ENCODE measurements around the gene CCDC122. TPM values are rescaled to one million over a fixed set of nuclear protein-coding genes. Genes with fewer than 3 reads are reported as not detected.

The CCDC122 gene
- total RNA-seq, 1 experiment from 2014 or later: 7.2 TPM

DNA sequence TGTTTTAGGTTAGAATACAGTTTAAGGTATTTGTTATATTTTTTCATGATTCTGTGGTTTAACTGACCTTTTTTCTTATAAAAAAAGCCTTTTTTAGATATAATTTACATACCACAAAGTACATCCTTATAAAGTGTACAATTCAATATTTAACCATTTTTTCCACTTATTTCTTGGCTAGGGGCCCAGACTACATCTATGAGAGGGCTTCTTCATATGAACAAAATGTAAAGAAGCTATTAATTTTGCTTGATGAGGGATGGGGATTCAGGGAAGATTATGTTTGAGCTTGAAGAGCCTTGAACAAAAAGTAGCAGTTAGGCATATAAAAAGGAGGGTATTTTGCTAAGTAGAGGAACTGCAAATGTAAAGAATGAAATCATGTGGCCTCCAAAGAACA lies 2.2 kb downstream of the CCDC122 start:
- DNase-seq (ENCODE audit: low read depth): no peak

DNA sequence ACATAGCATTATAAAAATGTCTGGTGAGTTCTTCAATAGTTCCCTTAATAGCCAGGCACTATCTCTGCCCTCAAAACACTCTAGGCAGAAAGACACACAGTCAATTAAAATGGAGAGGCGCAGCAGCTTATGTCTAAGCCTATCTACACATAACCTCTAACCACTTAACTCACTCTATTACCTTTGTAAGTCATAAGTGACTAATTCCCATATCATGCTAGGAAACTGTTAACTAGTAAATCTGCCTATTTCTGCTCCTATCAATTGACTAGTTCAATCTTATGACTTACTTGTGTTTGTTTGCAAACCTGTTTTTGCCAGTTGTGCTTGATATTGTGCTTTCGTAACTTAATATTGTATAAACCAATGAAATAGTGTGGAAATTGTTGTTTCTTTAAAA lies 3.2 kb downstream of the CCDC122 start:
- DNase-seq (ENCODE audit: low read depth): no peak

DNA sequence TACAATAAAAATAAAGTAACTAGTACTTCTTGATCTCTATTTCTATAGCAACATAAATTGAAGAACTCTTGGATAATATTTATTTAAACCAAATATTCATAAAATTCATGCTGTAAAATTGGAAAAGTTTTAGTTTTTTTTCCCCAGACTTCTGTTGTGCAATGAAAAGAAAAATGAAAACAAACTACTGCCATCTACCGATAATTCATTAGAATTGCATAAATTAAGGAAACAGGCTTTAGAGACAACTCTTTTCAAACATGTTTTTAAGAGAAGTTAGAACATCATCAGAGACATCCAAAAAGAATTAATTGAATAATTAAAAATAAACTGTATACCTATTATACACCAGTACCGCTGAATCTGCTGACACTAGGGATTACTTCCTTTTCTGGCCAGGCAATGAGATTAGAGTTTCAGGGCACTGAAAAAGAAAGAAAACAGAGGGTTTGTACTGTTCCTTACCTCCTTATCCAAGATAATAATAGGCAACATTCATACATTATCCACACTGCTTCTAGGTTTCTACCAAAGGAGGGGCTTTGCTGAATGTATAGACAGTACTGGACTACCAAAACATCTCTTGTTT lies 4.9 kb downstream of the CCDC122 start:
- peak; percentile 30 for DNase-seq (ENCODE audit: low read depth)

GRCh38 chr13:43872181-43872580 lies 7.4 kb downstream of the CCDC122 start:
- DNase-seq (ENCODE audit: low read depth): no peak

GRCh38 chr13:43865892-43866291 lies 13.6 kb downstream of the CCDC122 start:
- peak; percentile 76 for DNase-seq (ENCODE audit: low read depth)

- no peak for DNase-seq (ENCODE audit: low read depth)
Observed at GRCh38 chr13:43864921-43865320, 14.6 kb downstream of the CCDC122 start.

DNA sequence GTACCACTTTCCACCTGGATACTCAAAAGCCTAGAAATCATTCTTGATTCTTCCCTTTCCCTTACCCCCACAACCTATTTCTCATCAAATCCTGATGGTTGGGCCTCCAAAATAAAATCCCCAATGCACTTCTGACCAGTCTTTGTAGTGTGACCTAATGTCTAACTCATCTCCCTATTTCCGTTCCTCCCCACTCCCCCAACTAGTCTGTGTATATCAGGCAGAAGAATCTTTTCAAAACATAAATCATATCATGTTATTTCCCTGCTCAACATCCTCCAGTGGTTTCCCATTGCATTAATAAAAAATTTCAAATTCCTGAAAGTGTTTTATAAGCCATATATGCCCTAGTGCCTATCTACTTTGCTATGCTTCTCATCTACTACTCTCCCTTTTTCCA lies 17.7 kb downstream of the CCDC122 start:
- DNase-seq (ENCODE audit: low read depth): no peak

DNA sequence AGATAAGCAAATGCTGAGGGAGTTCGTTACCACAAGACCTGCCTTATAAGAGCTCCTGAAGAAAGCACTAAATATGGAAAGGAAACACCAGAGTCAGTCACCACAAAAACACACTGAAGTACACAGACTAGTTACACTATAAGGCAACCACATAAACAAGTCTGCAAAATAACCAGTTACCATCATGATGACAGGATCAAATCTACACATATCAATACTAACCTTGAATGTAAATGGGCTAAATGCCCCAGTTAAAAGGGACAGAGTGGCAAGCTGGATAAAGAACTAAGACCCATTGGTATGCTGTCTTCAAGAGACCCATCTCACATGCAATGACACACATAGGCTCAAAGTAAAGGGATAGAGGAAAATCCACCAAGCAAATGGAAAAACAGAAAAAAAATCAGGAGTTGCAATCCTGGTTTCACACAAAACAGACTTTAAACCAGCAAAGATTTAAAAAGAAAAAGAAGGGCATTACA lies 26.6 kb downstream of the CCDC122 start:
- no peak for DNase-seq (ENCODE audit: low read depth)

GRCh38 chr13:43850873-43851272 lies 28.7 kb downstream of the CCDC122 start:
- no peak for DNase-seq (ENCODE audit: low read depth)

DNA sequence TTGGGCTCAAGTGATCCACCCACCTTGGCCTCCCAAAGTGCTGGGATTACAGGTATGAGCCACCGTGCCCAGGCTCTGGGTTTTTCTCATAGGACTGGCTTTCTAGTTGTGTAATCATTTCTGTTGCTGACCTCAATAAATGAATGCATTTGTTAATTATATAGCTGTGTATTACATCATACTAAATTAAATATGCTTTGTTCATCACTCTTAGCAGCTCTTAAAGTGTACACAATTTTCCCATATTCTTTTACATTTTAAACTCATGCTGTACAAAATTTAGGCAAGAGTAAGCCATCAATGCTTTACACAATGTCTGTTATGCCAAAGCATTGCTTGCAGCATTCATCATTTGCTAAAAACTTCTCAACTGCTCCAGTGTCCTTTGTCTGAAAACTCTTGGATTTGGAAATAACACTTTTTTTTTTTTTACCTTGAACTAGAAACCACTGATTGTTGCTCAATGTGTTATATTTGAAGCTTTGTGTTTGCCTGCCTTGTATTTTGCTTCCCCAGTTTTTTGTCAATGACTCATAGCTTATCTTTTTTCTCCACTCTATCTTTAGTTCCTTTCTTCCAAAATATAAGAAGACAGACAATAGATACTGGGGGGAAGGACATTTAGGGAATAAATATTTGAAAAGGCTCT lies 31.4 kb downstream of the CCDC122 start:
- peak; percentile 79 for DNase-seq (ENCODE audit: low read depth)

- peak; percentile 64 for DNase-seq (ENCODE audit: low read depth)
Observed at GRCh38 chr13:43846496-43847158, 32.9 kb downstream of the CCDC122 start.

DNA sequence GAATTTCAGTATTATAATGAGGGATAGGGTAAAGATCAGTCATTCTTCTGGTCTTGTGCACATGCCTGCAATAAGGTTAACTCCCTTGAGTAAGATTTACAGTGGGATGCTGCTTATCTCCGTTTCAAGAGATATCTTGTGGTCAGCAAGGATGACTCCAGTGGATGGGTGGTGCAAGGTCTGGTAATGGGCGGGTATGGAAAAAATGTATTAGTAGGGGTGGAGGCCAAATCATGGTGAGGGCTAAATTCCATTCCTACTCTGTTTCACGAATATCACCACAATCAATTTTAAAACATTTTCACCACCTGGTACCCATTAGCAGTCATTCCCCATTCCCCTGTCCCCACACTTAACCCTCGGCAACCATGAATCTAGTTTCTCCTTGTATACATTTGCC lies 40.6 kb downstream of the CCDC122 start:
- DNase-seq (ENCODE audit: low read depth): peak; percentile 14

DNA sequence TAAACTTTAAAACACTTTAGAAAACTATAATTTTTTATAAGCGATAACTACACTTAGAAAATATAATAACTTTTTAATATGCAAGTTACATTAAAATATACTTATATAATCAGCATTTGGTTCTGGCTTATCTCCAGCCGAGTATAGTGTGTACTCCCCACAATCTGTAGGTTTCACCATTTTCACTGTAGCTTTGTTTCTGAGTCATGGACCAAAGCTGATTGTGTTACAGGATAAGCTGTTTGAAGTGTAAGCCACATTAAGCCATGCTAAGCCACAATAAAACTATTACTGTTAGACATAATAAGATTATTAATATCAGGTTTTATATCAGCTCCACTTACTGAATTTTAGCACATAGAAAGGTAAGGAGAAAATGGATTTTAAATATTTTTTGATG lies 43.8 kb downstream of the CCDC122 start:
- DNase-seq (ENCODE audit: low read depth): peak; percentile 65

DNA sequence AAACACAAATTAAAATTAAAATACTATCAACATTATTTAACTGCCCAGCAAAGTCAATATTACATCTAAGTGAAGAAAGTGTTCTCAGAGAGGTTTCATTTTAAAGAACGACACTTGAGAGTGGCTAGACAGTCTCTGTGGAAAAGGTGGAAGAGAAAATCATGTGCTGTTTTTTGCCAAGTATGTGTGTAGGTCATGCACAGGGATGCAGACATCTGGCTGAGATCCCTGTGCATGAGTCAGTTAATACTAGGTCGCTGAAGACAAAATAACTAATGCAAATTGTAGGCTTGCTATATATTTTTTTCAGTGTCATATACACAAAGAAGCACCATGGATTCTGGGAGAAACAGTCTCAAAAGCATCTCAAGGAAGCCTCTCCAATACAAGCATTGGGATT lies 48.5 kb downstream of the CCDC122 start:
- peak; percentile 27 for DNase-seq (ENCODE audit: low read depth)

GRCh38 chr13:43830497-43830881 lies 49.1 kb downstream of the CCDC122 start:
- peak; percentile 89 for DNase-seq (ENCODE audit: low read depth)

- peak; percentile 88 for DNase-seq (ENCODE audit: low read depth)
Observed at GRCh38 chr13:43824656-43825055, 54.9 kb downstream of the CCDC122 start.

- no peak for DNase-seq (ENCODE audit: low read depth)
Observed at GRCh38 chr13:43822969-43823368, 56.6 kb downstream of the CCDC122 start.

GRCh38 chr13:43816401-43816889 lies 63.1 kb downstream of the CCDC122 start:
- no peak for DNase-seq (ENCODE audit: low read depth)

DNA sequence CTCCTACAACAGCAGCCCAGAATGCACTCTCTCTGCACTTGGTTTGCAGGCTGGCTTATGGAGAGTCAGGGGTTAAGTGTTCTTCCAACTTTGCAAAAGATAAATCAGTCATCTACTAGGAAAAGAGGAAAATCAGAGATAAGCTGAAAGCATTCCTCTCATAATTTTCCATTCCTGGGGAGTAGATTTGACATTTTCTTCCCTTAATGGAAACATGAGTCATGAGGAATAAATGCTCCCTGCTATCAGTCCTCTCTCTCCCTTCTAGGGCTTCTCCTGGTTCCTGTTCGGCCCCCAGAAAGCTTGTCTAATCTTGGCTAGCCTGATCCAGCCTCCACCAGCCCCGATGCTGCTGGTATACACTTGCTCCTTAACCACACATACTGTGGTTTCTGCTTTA lies 64.3 kb downstream of the CCDC122 start:
- DNase-seq (ENCODE audit: low read depth): peak; percentile 59

DNA sequence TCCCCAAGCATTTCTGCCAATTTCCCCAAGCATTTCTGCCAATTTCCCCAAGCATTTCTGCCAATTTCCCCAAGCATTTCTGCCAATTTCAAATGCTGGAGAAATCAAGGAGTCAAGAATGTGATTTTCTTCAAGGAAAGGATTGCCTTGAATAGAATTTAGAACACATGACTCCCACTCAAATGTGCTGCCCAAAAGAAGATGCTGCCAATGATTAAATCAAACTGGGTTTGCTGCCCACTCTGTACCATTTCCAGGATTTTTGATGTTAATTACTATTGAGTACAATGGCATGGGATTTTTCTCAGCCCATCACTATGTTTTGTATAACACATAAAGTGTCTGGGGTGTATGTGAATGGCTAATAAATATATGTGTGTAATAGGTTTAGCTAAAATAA lies 70.9 kb downstream of the CCDC122 start:
- no peak for DNase-seq (ENCODE audit: low read depth)

- peak; percentile 25 for DNase-seq (ENCODE audit: low read depth)
Observed at GRCh38 chr13:43805681-43806128, 73.8 kb downstream of the CCDC122 start.

GRCh38 chr13:43805071-43805468 lies 74.5 kb downstream of the CCDC122 start:
- peak; percentile 98 for DNase-seq (ENCODE audit: low read depth)

All from LHCN-M2 (cell line).